ENCODE measurements around the gene SMAD6.

Gene SMAD6

DNA sequence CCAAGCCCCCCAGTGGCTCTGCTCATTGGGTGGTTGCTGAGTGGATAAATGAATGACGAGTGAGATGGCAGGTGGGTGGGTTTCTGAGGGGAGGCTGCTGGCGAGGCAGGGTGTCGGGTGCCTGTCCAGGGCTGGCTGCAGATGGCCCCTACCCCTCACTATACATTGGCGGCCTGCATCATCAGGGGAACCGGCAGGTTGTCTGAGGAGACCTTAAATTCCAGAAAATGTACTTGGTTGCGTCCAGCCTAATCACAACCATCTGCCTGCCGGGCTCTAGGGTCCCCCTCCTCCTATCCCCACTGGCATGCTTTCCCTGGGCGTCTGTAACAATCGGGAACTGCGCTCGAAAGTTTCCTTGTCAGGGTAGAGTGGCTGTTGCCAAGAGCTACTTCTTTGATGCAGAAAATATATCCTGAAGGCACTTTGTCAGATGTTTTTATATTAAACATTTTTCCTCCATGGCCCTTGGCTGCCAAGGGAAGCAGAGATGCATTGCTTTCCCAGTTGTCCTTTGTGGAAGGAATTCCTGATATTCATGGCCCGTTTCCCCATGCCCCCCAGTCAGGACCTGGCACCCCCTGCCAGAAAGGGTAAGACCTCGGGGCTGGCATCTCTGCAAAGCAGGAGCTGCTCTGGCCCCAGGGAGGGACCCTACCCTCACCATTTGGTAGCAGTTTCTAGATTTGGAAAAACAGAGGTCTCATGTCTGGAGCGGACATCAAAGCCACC is 22.9 kb downstream of the SMAD6 start:
- Histone ChIP-seq H3K27me3 (ENCODE audit: control insufficient read depth, insufficient read depth, low read length) (no peaks in the 10 kb centered on the region), H3K79me2 (no peaks in the 10 kb centered on the region), H3K9me3 (ENCODE audit: control insufficient read depth, low read length) (no peaks in the 10 kb centered on the region), H3K36me3 (ENCODE audit: control insufficient read depth, insufficient read depth, low read length) (no peaks in the 10 kb centered on the region), H3K4me2 (ENCODE audit: low read length) (no peak overlapping the region), H3K4me3 (ENCODE audit: low read depth, low read length) (no peak overlapping the region), H3K4me1 (no peaks in the 10 kb centered on the region), H3K27ac (no peak overlapping the region), H2AFZ (no peak overlapping the region), H3K9ac (no peak overlapping the region)
- TF ChIP-seq, protein P1, sequence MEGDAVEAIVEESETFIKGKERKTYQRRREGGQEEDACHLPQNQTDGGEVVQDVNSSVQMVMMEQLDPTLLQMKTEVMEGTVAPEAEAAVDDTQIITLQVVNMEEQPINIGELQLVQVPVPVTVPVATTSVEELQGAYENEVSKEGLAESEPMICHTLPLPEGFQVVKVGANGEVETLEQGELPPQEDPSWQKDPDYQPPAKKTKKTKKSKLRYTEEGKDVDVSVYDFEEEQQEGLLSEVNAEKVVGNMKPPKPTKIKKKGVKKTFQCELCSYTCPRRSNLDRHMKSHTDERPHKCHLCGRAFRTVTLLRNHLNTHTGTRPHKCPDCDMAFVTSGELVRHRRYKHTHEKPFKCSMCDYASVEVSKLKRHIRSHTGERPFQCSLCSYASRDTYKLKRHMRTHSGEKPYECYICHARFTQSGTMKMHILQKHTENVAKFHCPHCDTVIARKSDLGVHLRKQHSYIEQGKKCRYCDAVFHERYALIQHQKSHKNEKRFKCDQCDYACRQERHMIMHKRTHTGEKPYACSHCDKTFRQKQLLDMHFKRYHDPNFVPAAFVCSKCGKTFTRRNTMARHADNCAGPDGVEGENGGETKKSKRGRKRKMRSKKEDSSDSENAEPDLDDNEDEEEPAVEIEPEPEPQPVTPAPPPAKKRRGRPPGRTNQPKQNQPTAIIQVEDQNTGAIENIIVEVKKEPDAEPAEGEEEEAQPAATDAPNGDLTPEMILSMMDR (IDR thresholded peaks at IDR 0.05), result no peak

DNA sequence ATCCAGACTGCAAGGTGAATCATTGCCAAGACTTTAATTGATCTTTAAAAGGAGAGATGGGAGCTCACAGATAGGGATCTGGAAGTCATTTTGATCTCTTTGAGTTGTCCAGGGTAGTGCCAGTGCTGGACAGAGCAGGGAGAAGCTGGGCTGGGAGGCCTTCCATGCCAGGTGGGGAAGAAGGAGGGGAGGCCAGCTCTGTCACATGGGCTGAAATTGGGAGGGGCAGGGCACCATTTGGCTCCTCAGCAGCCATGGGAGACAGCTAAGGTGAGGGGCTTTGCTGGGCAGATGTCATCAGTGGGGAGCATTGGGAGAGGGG is 23.4 kb downstream of the SMAD6 start:
- H3K4me2 ChIP-seq (ENCODE audit: low read length), result no peak overlapping the region
- no peak overlapping the region for H3K27ac ChIP-seq
- H3K9me3 ChIP-seq (ENCODE audit: control insufficient read depth, low read length), result no peaks in the 10 kb centered on the region
- no peak overlapping the region for H3K9ac ChIP-seq
- H3K4me1 ChIP-seq, result no peaks in the 10 kb centered on the region
- TF ChIP-seq, protein P1 (IDR thresholded peaks at IDR 0.05), result no peak
- no peak overlapping the region for H3K4me3 ChIP-seq (ENCODE audit: low read depth, low read length)
- no peaks in the 10 kb centered on the region for H3K79me2 ChIP-seq
- H3K36me3 ChIP-seq (ENCODE audit: control insufficient read depth, insufficient read depth, low read length), result no peaks in the 10 kb centered on the region
- H3K27me3 ChIP-seq (ENCODE audit: control insufficient read depth, insufficient read depth, low read length), result no peaks in the 10 kb centered on the region
- H2AFZ ChIP-seq, result no peak overlapping the region

DNA sequence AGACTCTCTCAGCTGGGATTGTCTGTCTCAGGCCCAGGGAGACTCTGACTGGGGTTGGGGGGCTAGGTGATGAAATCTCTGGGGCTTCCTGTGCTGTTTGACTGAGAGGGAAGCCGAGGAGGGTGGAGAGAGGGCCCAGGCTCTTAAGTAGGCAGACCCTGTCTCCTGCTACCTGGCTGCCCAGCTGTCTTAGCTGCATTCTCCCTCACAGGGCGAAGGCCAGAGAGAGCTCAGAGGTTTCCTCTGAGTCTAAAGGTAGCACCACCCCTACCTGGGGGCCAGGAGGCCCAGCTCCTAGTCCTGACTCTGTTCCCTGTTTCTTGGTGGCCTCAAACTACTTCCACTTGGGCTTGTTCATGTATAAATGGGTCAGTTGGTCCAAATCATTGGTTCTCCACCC is 24.4 kb downstream of the SMAD6 start:
- Histone ChIP-seq H3K4me3 (ENCODE audit: low read depth, low read length) (no peak overlapping the region), H3K79me2 (no peaks in the 10 kb centered on the region), H3K4me2 (ENCODE audit: low read length) (no peak overlapping the region), H3K27me3 (ENCODE audit: control insufficient read depth, insufficient read depth, low read length) (no peaks in the 10 kb centered on the region), H3K4me1 (no peaks in the 10 kb centered on the region), H2AFZ (no peak overlapping the region), H3K9ac (no peak overlapping the region), H3K9me3 (ENCODE audit: control insufficient read depth, low read length) (no peaks in the 10 kb centered on the region), H3K36me3 (ENCODE audit: control insufficient read depth, insufficient read depth, low read length) (no peaks in the 10 kb centered on the region), H3K27ac (no peak overlapping the region)
- TF ChIP-seq, protein P1 (IDR thresholded peaks at IDR 0.05), result no peak

DNA sequence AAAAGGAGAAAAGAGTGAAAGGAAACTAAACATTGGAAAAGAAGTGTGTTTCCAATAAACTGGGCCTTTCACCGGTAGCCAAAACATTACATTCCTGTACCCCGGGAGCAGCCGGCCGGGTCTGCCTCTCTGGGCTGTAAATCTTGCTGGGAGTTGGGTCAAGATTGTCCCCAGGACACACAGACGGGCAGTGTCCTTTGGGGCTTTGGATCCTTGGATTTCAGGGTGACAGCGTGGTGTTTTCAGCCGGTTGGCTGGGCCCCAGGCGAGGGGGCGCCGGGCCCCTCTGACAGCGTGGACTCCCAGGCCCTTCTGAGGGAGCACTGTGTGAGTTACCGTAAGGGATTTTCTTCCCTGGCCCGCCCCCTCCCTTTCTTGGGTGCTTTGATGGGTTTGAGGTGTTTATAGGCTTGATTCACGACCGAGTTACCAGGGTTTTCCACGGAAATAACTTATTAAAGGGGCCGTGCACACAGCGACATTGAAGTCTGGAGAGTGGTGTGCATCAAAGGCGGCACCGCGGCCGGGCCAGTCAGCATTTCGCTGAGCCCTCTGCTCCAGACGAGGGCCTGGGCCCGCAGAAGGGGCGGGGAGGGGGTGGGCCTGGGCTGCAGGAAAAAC is 27.4 kb downstream of the SMAD6 start:
- no peaks in the 10 kb centered on the region for H3K4me1 ChIP-seq
- no peak overlapping the region for H3K4me3 ChIP-seq (ENCODE audit: low read depth, low read length)
- no peaks in the 10 kb centered on the region for H3K9me3 ChIP-seq (ENCODE audit: control insufficient read depth, low read length)
- no peak overlapping the region for H3K4me2 ChIP-seq (ENCODE audit: low read length)
- H3K79me2 ChIP-seq, result no peaks in the 10 kb centered on the region
- H3K27me3 ChIP-seq (ENCODE audit: control insufficient read depth, insufficient read depth, low read length), result no peaks in the 10 kb centered on the region
- no peak overlapping the region for H3K27ac ChIP-seq
- no peak overlapping the region for H2AFZ ChIP-seq
- H3K9ac ChIP-seq, result no peak overlapping the region
- TF ChIP-seq, protein P1 (IDR thresholded peaks at IDR 0.05), result no peak
- no peaks in the 10 kb centered on the region for H3K36me3 ChIP-seq (ENCODE audit: control insufficient read depth, insufficient read depth, low read length)
